SJCRH30 (cell line): Measurements from ENCODE around the gene GPBAR1. TPM values are rescaled to one million over a fixed set of nuclear protein-coding genes. Genes with fewer than 3 reads are reported as not detected.

Experiments
- DNase-seq, 2 experiments: peaks; one replicate each; pipeline ENCODE4 v3.0.0-alpha.2; 2015 to 2020
- H3K27ac ChIP-seq: fragments of 250-450 bp; sonication (Bioruptor Pico); 2 replicates; pipeline ENCODE4 v1.5.1; 2020; ENCODE audit warnings: mild to moderate bottlenecking, moderate library complexity
- H3K27me3 ChIP-seq: fragments of 250-450 bp; sonication (Bioruptor Pico); 2 replicates; pipeline ENCODE4 v1.5.1; 2020; ENCODE audit warnings: mild to moderate bottlenecking, moderate library complexity
- H3K36me3 ChIP-seq: fragments of 250-450 bp; sonication (Bioruptor Pico); 2 replicates; pipeline ENCODE4 v1.5.1; 2020; ENCODE audit warnings: mild to moderate bottlenecking, moderate library complexity
- H3K4me1 ChIP-seq: fragments of 250-450 bp; sonication (Bioruptor Pico); 2 replicates; pipeline ENCODE4 v1.5.1; 2020; ENCODE audit warnings: mild to moderate bottlenecking, moderate library complexity
- H3K4me3 ChIP-seq: fragments of 250-450 bp; sonication (Bioruptor Pico); 2 replicates; pipeline ENCODE4 v1.5.1; 2020; ENCODE audit warnings: mild to moderate bottlenecking, moderate library complexity
- H3K9me3 ChIP-seq: fragments of 250-450 bp; sonication (Bioruptor Pico); replicated peaks from 2 replicates; pipeline ENCODE4 v1.5.1; 2020; ENCODE audit warnings: mild to moderate bottlenecking, moderate library complexity
- total RNA-seq: library from RNA; depleted of rRNA; stranded (reverse); fragments of >200 nt; shearing (Covaris generic); gene quantifications from 2 replicates; pipeline ENCODE4 v1.2.3, GENCODE V29; 2014

Gene GPBAR1
- total RNA-seq, 1 experiment from 2014 or later = 0.24 TPM

DNA sequence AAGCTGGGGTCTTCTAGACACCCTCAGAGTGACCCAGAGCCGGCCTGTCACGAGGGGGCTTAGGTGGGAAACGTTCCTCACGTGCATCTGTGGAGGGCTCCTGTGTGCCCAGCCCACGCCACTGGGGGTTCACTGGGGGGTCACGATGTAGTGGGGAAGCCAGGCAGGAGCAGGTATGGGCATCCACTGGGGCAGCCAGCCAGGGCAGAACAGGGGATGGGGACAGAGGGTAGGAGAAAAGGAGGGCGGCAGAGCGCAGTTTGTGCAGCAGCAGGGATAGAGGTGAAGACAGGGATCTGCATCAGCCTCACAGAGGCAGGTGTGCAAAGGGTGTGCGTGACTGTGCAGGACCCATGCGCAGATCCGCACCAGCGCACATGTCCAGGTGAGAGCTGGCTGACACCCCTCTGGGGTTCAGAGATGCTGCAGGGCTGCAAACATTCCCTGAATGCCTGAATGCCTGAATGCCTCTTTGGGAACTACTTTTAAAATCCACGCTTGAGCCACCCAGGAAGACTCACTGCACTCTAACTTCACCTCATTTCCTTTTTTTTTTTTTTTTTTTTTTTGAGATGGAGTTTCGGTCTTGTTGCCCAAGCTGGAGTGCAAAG lies 19.6 kb downstream of the GPBAR1 start:
- Histone ChIP-seq H3K9me3 (no peaks in the 10 kb centered on the region), H3K27me3 (no peaks in the 10 kb centered on the region), H3K4me3 (no peak overlapping the region), H3K27ac (no peak overlapping the region), H3K36me3 (no peaks in the 10 kb centered on the region), H3K4me1 (peaks cover 4% of the 10 kb centered on the region)
- no peak for DNase-seq

DNA sequence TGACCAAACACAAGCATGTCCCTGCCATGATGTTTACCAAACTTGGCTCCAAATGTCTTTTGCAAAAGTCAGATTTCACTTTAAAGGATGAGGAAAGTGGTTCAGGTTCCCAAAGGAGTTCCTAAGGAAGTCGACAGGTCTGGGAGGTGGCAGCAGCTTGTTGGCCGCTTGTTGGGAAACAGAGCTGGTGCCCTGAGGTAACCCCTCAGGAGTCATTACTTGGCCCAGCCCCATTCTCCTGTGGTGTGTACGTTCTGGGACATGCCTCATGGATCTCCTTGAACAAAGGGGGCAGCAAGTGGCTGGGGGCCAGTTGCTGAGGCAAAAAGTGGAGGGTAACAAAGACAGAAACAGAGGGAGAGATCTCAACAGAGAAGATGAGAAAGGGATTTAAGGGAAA lies 20.6 kb downstream of the GPBAR1 start:
- H3K9me3 ChIP-seq = no peaks in the 10 kb centered on the region
- peaks cover 10% of the 10 kb centered on the region for H3K4me1 ChIP-seq
- H3K4me3 ChIP-seq = no peak overlapping the region
- H3K36me3 ChIP-seq = no peaks in the 10 kb centered on the region
- no peak overlapping the region for H3K27ac ChIP-seq
- H3K27me3 ChIP-seq = no peaks in the 10 kb centered on the region
- DNase-seq = no peak

DNA sequence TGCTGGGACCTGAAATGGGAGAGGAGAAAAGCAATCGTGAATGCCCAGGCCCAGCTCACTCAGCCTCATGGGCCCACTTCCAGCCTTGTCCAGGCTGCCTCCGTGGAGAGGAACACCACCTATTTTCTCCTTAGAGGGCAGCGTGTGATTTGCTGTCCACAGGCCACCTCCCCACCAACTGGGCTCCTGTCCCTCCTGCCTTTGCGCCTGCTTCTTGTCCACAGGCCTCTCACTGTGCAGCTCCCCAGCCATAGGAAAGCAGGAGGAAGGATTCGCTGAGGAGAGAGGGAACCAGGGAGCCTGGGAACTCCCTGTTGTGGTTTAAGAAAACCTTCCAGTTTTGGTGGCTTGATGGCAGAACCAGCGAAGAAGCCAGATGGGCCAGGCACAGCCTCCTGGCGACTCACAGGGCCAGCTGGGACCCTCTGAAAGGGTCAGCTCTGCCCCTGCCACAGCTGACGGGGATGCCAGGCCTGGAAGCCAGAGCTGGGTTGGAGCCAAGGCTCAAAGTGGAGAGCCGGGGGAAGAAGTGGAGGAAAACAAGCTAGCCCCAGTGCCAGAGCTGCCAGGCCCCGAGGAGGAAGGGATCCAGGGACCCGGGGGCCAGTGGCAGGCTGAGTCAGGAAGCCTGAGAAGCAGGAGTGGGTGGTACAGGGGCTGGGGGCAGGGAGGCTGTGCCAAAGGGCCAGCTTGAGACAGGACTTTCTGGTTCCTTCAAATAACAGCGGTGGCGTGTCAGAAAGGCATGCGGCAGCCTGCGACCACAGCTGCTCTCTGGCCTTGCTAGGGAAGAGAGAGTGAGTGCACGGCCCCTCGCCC lies 21.6 kb downstream of the GPBAR1 start:
- H3K36me3 ChIP-seq = no peaks in the 10 kb centered on the region
- H3K27ac ChIP-seq = peak overlapping the region; percentile 19; the same call in 1 of the 2 replicates
- no peak for DNase-seq

DNA sequence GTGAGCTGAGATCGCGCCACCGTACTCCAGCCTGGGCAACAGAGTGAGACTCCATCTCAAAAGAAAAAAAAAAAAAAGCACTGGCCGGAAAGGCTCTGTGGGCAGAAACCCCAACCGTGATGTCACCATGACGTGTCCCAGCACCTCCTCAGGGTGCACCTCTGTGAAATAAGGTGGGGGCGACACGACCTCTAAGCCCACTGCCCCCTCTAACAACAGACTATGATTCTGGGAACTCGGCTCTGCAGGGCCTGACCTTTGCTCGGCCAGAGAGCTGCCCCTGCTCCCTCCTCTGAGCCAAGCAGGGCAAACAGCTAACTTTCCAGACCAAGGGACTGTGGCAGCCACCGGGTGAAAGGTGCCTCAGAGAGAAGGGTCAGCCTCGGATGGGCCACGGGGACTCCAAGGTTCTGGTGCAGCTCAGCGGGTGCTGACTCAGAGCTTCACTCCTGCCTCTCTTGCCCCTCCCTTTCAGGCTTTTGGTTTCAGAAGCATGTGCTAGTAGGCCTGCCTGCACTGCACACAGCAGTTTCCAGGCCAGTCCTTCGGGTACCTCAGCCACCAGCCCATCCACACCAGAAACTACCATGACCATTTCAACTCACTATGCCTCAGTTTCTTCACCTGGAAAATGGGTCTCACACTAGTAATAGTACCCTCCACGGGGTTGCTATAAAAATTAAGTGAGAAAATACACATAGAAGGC lies 23.4 kb downstream of the GPBAR1 start:
- H3K27ac ChIP-seq = no peak overlapping the region

More for the DNA sequence above, 21.6 kb downstream of the GPBAR1 start:
- H3K27me3 ChIP-seq = no peaks in the 10 kb centered on the region
- no peak overlapping the region for H3K4me3 ChIP-seq
- H3K4me1 ChIP-seq = peaks cover 10% of the 10 kb centered on the region
- no peaks in the 10 kb centered on the region for H3K9me3 ChIP-seq

DNA sequence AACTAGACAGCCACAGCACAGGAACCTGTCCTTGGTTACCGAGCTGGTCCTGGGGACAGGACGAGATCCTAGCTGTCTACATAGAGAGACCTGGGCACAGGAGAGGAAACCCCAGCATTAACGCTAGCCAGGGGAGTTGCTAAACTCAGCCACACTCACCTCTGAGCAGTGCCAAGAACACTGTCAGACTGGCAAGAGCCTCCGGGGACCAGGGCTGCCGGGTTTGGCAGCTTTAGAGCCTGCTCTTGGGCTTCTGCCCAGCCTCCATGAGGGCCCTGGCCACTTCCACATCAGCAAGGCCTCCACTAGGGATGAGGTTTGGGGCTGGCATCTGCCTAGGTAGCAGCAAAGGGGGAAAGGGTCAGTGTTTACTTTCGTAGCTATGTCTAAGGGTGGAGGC lies 24.8 kb downstream of the GPBAR1 start:
- H3K9me3 ChIP-seq = no peaks in the 10 kb centered on the region
- H3K4me3 ChIP-seq = peak overlapping the region; percentile 47
- peak overlapping the region; percentile 93 for H3K27ac ChIP-seq
- H3K36me3 ChIP-seq = no peaks in the 10 kb centered on the region
- DNase-seq = no peak
- peaks cover 14% of the 10 kb centered on the region for H3K4me1 ChIP-seq
- H3K27me3 ChIP-seq = no peaks in the 10 kb centered on the region

More for the DNA sequence above, 23.4 kb downstream of the GPBAR1 start:
- H3K27me3 ChIP-seq = no peaks in the 10 kb centered on the region
- no peaks in the 10 kb centered on the region for H3K36me3 ChIP-seq
- DNase-seq = no peak
- no peaks in the 10 kb centered on the region for H3K9me3 ChIP-seq
- H3K4me3 ChIP-seq = no peak overlapping the region
- peaks cover 14% of the 10 kb centered on the region for H3K4me1 ChIP-seq

DNA sequence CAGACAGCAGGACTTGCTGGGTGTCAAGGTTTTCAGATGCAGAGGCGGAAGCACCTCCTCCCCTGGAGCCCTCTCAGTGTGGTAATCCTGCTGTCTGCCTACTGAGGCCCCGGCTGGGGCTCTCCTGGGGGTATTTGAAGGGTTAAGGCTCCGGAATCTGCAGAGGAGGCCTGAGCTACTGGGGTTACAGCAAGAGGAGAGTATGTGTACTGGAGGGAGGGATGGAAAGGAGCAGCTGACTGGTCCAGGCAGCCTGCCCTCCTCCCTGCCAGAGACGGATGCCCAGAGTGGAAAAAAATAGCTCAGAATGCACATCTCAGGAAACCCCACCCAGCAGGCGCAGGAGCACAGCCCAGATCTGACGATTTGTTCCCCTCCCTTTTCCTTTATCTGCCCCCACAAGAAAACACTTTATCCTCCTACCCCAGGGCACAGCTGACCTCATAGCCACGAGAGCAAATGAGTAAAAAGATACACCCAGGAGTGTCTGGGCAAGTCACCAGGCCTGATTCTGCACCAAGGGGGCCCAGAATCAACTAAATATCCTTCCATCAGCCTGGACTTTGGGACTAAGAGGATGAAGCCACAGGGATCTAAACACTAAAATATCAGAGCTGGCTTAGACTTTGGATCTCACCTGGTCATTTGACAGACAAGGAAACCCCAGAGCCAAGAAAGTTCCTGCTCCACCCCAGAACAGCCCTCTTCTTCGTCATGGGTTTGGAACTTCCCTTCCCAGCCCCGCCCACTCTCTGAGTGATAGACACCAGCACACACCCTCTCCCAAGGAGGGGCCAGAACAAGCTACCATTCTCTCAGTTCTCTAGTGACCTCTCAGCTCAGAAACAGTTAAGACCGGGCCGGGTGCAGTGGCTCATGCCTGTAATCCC lies 26.0 kb downstream of the GPBAR1 start:
- Histone ChIP-seq H3K4me3 (peak overlapping the region; percentile 47), H3K9me3 (no peaks in the 10 kb centered on the region), H3K4me1 (peaks cover 14% of the 10 kb centered on the region), H3K27me3 (no peaks in the 10 kb centered on the region), H3K36me3 (no peaks in the 10 kb centered on the region), H3K27ac (peak overlapping the region; percentile 93)
- peak; percentile 94 to 96 for DNase-seq

DNA sequence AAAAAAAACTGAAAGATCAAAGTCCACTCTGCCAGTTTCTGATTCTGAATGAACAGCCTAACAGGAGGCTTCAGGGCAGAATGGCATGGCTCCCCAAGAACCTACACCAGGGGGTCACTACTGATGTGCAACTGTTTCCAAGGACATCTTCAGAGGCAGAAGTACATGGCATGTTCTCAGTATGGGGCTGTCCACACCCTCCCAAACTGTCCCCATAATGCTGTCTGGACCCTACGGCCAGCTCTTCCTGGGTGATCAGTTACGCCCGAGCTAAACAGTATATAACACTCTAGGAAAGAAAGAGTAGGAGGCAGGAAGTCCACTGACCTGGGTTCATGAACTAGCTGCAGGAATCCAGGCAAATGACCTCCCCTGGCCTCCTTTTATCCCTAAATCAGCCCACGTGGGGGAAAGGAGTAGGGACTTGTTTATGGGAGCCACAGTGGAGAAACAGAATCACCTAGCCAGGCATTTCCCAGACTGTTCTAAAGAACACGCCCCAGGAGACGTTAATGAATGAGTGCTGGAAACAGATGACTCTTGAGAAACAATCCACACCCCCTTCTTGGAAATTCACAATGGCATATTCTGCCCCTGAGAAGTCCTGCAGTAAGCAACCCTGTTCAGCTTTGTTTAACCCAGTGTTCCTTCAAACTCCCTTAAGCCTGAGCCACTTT lies 29.0 kb downstream of the GPBAR1 start:
- peaks cover 17% of the 10 kb centered on the region for H3K4me1 ChIP-seq
- no peak for DNase-seq

DNA sequence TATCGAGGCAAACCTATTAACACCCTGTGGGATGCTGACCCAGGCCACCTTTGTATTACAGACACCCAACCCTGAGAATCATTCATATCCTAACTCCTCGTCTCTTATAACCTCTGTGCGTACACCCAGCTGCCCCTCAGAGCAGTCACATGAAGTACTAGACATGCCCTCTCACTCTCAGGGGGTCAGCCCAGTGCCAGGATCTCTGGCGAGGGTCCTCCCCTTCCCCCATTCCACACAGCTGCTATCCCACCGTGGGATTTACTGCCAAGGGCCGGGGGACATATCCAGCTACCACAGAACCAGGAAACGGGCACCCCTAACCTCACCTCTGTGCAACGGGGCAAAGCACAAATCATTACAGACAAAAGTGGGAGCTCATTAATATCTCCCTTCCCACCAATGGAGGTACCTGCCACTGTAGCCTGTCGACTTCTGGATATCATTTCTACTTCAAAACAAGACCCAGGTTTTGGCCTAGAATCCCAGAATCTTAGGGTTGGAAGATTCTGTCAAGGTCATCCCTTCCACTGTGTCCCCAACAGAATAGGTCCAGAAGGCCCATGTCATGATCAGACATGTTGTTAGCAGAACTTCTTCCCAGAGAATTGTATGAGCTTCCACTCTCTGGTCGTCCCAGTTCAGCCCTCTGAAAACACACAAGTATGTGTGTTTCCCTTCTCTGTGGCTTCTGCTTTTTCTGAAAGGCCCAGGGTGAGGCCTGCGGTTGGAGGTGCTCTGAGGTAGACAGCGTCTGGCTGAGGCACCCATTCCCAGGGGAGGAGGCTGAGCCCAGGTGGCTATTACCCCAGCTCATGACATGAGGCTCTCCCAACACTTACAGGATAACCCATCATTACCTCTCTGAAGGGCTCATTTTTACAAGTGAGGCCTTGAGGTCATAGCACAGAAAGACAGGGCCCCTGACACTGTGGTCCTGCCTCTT lies 29.8 kb downstream of the GPBAR1 start:
- Histone ChIP-seq H3K27ac (no peak overlapping the region), H3K9me3 (no peaks in the 10 kb centered on the region), H3K27me3 (no peaks in the 10 kb centered on the region), H3K4me3 (no peak overlapping the region), H3K36me3 (no peaks in the 10 kb centered on the region), H3K4me1 (peaks cover 10% of the 10 kb centered on the region)
- no peak for DNase-seq

More for the DNA sequence above, 29.0 kb downstream of the GPBAR1 start:
- Histone ChIP-seq H3K4me3 (no peak overlapping the region), H3K27ac (no peak overlapping the region), H3K9me3 (no peaks in the 10 kb centered on the region), H3K27me3 (no peaks in the 10 kb centered on the region), H3K36me3 (no peaks in the 10 kb centered on the region)

DNA sequence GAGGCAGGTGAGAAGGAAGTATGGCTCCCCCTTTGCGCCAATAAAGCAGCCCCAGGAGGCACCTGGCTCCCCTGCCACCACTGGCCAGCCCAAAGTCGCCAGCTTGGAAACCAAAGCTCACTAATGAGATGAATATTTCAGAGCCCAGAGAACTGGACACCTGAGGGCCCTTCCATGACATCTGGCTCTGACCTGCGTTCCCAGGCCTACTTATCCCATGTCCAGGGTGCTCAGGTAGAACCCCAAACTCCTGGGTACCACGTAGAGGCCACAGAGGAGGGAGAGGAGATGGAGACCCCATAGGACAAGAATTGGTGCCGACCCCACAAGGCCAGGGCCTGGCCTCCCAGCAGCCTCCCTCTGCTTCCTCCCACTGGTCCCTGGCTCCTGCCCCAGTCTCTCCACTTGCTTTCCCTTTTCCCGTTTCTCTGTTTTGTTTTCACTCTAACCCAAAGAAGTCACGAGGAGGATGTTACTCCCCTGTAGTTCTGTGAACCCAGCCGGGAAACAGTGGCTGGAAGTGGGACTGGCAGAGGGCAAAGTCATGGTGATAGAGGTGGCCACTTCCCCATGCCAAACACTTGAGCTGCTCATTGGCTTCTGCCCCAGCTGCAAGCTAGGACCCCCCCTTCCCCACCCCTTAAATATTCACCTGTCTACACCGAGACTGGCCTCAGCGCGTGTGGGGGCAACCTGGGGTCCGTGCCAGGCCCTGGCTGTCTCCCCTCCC lies 30.7 kb downstream of the GPBAR1 start:
- no peak for DNase-seq
- H3K27ac ChIP-seq = no peak overlapping the region
- H3K4me3 ChIP-seq = no peak overlapping the region

DNA sequence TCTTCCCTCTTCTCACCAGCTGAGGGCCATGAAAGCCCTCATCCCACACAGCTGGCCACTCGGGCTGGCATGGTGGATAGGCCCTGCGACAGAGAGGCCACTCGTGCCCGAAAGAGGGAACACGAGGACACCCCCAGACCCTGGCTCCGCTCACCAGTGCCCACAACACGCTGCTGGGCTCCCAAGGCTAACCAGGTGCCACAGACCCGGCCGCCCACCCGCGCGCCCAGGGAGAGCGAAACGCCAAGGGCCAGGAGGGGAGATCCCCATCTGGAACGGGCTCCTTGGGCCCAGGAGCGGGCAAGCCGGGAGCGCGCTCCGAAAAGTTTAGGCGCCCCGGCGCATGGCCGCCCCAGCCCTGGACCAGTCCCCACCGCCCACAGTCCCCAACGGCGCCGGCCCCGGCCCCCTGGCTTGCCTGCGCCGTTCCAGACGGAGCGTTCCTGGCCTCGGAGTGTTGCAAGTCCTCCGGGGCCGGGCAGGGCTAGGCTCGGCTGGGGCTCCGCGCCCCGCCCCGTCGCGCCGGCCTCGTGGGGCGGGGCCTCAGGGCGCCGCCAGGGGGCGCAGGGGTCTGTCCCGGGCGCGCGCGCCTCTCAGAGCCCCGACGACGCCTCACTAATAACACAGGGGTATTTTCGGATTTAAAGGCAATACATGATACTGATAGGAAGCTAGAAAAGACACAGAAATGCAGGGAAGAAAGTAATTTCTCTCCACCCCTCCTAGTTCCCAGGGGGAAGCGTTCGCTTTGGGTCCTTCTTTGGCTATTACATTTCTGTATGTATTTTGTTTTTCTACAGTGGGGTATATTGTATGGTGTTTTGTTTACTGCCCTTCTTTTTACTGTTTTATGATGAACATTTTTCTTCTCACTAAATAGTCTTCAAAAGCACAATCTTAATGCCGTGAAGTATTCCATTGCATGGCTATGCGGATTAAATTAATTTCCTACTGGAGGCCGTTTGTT lies 31.5 kb downstream of the GPBAR1 start, which contains the start of gene TMBIM1:
Gene TMBIM1 (minus strand): TSS at position 456 of the 967 bp plus-strand sequence. CDS start 10,362 bp downstream, outside the sequence.
- H3K27me3 ChIP-seq = no peaks in the 10 kb centered on the region
- H3K4me3 ChIP-seq = no peak within 1 kb of the TSS
- no peak within 1 kb of the TSS for H3K27ac ChIP-seq
- no peaks in the 10 kb centered on the region for H3K36me3 ChIP-seq
- no peak for DNase-seq
- H3K4me1 ChIP-seq = peaks cover 11% of the 10 kb centered on the region; the same call in 1 of the 2 replicates
- no peaks in the 10 kb centered on the region for H3K9me3 ChIP-seq

More for the DNA sequence above, 30.7 kb downstream of the GPBAR1 start:
- no peaks in the 10 kb centered on the region for H3K9me3 ChIP-seq
- H3K4me1 ChIP-seq = peaks cover 7% of the 10 kb centered on the region; the same call in 1 of the 2 replicates
- no peaks in the 10 kb centered on the region for H3K36me3 ChIP-seq
- H3K27me3 ChIP-seq = no peaks in the 10 kb centered on the region

DNA sequence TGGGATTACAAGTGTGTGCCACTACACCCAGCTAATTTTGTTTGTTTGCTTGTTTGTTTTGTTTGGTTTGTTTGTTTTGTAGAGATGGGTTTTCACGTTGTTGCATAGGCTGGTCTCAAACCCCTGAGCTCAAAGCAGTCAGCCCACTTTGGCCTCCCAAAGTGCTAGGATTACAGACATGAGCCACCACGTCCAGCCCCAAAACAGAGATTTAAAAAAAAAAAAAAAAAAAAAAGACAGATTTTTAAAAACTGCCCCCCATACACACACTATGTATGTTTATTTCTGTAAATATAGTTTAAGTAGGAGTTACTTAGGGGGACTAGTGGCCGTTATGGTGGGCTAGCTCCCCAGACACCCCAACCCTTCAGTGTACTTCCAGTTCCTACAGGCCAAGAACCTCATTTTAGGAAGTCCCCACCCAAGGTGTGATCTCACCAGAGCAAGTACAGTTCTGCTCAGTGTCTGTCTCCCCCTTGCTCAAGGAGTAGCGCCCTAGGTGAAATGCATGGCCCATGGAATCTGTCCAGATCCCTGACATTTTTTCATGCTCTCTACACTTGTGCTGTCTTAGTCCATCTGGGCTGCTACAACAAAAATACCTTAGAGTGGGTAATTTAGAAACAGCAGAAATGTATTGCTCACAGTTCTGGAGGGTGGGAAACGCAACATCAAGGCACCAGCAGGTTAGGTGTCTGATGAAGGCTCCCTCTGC lies 33.1 kb downstream of the GPBAR1 start:
- DNase-seq = no peak
- H3K9me3 ChIP-seq = no peaks in the 10 kb centered on the region
- H3K36me3 ChIP-seq = no peaks in the 10 kb centered on the region
- H3K4me1 ChIP-seq = peaks cover 7% of the 10 kb centered on the region; the same call in 1 of the 2 replicates
- no peaks in the 10 kb centered on the region for H3K27me3 ChIP-seq
- H3K27ac ChIP-seq = no peak overlapping the region
- no peak overlapping the region for H3K4me3 ChIP-seq
